Measurements from ENCODE around the gene PGBD1. TPM values are rescaled to one million over a fixed set of nuclear protein-coding genes. Genes with fewer than 3 reads are reported as not detected.

The PGBD1 gene
- total and polyA plus RNA-seq, 2 donors, result 4.7 to 8.7 TPM

DNA sequence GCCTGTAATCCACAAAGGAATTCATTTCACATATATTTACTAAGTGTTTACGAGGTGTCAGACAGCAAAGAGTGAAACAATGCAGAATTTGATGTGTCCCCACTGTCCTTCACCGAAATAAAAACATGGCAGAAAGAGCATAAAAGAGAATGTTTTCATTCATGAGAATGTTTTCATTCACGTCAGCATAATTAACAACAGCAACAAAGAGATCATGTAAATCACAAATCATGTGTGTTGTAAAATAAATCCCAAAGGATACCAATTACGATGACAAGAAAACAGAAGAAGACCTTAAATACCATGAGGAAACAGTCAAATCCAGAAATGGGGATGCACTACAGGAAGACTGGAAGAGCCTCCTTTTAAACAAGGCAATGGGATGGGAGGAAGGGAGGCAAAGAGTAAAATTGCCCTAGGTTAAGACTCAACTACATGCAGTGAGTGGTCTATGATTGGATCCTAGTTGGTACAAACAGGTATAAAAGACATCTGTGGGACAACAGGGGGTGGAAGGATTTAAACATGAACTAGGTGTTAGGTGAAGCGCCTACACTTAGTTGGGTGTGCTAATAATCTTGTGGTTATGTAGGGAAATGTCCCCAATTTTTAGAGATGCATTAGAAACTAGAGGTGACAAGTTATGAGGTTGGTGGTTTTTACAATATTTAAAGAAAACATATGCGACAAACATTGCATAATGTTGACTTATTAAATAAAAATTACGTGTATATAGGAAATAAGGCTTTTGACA, 53.1 kb downstream of the PGBD1 start:
- Histone ChIP-seq H3K4me1 (ENCODE audit: insufficient read depth) (no peaks in the 10 kb centered on the region), H3K36me3 (ENCODE audit: insufficient read depth) (no peaks in the 10 kb centered on the region), H3K27ac (ENCODE audit: low read depth) (no peak overlapping the region), H3K4me3 (ENCODE audit: low read depth, low read length) (no peak overlapping the region)
- WGBS, result 77% methylated on average over 7 of the region's 7 CpGs
- no peak for DNase-seq (ENCODE audit: extremely low spot score)

DNA sequence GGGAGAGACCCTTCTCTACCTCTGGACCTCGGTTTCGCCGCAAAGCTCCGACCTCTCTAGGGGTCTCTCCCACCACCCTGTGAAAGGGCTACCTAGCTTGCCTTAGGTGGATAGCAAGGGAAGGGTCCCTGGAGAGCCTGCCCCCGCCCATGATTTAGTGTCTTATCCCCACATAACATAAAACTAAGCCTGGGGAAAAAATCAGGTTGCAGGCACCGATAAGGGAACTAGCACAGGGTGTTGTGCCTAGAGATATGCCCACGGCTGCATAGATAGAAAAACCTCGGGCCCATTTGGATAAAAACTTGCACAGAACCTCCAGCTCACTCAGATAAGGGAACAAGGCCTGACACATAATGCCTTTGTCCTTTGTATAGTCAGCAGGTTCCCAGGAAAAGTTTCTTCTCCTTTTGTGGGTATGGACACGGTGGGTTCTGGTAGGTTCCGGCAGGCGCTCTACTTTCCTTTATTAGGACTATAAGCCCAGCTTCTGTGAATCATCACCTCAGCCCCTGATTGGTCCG, 53.7 kb downstream of the PGBD1 start:
- Histone ChIP-seq H3K4me3 (ENCODE audit: low read depth, low read length) (peak overlapping the region; percentile 64), H3K36me3 (ENCODE audit: insufficient read depth) (no peaks in the 10 kb centered on the region), H3K4me1 (ENCODE audit: insufficient read depth) (no peaks in the 10 kb centered on the region), H3K27ac (ENCODE audit: low read depth) (peak overlapping the region; percentile 48)
- no peak for DNase-seq (ENCODE audit: extremely low spot score)
- 31% methylated on average over 12 of the region's 12 CpGs for WGBS

DNA sequence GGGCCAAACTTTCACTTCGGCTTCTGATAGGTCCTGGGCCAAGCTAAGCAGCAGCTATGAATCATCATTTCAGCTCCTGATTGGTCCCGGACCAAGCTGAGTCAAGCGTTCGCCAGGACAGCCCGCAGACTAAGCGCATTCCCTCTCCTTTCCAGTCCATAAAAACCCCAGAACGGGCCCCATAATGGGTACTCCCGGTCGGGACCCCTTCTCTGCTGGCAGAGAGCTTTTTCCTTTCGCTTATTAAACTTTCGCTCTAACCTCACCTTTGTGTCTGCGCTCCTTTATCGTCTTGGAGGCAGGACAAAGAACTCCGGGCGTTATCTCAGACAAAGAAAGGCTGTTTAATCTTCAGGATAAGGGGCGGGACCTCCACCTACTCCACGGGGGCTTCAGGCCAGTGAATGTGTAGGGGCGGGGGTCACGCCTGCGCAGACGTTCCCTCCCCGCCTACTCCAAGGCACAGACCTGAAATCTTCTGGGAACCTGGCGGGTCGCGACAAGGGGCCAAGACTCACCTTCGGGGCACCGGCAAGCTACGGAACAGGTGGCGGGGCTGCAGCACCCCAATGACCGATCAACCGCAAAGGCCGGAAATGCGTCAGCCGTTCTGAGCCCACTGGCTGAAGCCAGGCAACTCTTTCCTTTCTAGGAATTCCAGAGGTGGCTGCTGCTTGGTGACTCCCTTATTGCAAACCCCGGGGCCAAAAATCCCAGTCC, 54.4 kb downstream of the PGBD1 start, which contains the start of gene ZSCAN31:
TSS of gene ZSCAN31 (minus strand) at position 585 of the 720 bp plus-strand sequence. CDS start 6,465 bp downstream, outside the sequence.
- WGBS, result under 1% methylated on average over 35 of the region's 35 CpGs
- peak; percentile 98 for DNase-seq (ENCODE audit: extremely low spot score)
- Histone ChIP-seq H3K4me1 (ENCODE audit: insufficient read depth) (no peaks in the 10 kb centered on the region), H3K4me3 (ENCODE audit: low read depth, low read length) (peak within 1 kb of the TSS; percentile 64), H3K27ac (ENCODE audit: low read depth) (peak within 1 kb of the TSS; percentile 91), H3K36me3 (ENCODE audit: insufficient read depth) (no peaks in the 10 kb centered on the region)

DNA sequence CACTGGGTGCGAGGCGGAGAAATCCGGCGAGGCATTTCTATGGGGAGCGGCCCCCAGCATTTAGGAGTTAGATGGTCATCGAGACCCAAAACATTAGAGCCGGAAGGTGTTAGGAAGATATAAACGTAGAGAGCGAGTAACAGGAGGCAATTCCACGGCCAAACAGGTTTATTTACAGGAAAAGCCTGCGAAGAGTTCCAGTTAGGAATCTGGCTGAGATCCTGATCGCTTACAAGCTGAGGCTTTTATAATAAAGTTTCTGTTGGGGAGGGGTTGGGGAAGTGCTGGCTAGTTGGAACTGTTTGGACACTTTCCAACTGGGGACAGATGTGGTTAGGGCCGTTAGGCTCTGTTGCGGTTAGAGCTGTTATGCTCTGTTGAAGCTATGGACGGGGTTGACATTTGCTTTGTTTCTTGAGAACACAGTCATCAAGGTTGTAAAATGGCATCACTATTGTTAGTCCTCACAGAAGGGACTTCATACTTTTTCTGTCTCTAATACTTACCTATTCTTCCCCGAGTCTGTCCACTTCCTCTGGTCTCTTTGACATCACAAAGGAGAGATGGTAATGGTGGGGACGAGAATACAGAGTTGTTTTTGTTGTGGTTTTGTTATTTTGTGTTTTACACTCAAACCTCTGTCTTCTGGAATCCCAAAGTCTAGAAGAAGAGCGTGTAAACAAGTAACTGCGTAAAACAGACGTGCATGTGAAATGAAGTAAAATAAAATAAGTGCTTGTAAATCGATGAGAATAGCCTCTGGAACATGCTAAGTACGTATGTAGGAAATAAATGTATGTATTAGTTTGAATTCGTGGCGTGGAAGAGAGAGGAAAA, 55.1 kb downstream of the PGBD1 start:
- WGBS, result 5% methylated on average over 24 of the region's 24 CpGs
- H3K4me3 ChIP-seq (ENCODE audit: low read depth, low read length), result peak overlapping the region; percentile 64
- H3K4me1 ChIP-seq (ENCODE audit: insufficient read depth), result no peaks in the 10 kb centered on the region
- no peaks in the 10 kb centered on the region for H3K36me3 ChIP-seq (ENCODE audit: insufficient read depth)
- H3K27ac ChIP-seq (ENCODE audit: low read depth), result peak overlapping the region; percentile 91
- DNase-seq (ENCODE audit: extremely low spot score), result peak; percentile 74

DNA sequence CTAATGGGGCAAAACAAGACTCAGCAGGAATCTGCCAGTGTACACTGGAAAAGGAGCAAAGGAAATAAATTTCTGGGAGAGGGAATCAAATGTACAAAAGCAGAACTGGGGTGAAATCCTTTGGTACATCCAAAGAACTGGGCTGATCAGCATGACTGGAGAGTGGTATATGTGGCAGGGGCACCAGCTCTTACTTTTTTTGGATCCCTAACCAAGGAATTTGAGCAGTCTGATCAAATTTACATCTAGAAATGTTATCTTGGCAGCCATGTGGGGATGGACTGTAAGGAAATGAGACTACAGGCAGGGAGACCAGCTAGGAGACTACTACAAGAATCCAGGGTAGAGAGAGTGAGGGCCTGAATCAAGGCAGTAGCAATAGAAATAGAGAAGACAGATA, 55.7 kb downstream of the PGBD1 start:
- Histone ChIP-seq H3K4me3 (ENCODE audit: low read depth, low read length) (no peak overlapping the region), H3K27ac (ENCODE audit: low read depth) (no peak overlapping the region), H3K4me1 (ENCODE audit: insufficient read depth) (no peaks in the 10 kb centered on the region), H3K36me3 (ENCODE audit: insufficient read depth) (no peaks in the 10 kb centered on the region)
- no peak for DNase-seq (ENCODE audit: extremely low spot score)

DNA sequence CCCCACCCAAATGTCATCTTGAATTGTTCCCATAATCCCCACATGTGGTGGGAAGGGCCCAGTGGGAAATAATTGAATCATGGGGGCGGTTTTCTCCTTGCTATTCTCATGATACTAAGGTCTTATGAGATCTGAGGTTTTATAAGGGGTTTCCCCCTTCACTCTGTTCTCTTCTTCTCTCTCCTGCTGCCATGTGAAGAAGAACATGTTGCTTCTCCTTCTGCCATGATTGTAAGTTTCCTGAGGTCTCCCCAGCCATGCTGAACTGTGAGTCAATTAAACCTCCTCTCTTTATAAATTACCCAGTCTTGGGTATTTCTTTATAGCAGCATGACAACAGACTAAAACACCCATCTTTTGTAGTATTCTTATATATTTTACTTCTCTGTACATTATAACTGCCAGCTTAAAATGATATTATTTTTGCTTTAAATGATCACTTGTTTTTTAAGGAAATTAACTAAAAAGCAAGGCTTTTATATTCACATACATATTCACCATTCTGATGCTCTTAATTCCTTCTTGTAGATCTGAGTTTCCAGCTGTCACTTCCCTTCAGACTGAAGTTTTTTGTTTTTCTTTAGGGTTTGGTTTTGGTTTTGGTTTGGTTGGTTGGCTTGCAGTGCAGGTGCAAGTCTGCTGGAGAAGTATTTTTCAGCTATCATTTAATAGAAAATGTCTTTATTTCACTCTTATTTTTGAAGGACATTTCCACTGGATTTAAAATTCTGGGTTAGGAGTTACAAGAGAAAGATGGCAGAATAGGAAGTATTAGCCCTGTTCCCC, 59.1 kb downstream of the PGBD1 start:
- Histone ChIP-seq H3K4me3 (ENCODE audit: low read depth, low read length) (no peak overlapping the region), H3K27ac (ENCODE audit: low read depth) (no peak overlapping the region), H3K36me3 (ENCODE audit: insufficient read depth) (no peaks in the 10 kb centered on the region), H3K4me1 (ENCODE audit: insufficient read depth) (no peaks in the 10 kb centered on the region)
- DNase-seq (ENCODE audit: extremely low spot score), result no peak
- 87% methylated on average over 1 of the region's 1 CpG for WGBS

DNA sequence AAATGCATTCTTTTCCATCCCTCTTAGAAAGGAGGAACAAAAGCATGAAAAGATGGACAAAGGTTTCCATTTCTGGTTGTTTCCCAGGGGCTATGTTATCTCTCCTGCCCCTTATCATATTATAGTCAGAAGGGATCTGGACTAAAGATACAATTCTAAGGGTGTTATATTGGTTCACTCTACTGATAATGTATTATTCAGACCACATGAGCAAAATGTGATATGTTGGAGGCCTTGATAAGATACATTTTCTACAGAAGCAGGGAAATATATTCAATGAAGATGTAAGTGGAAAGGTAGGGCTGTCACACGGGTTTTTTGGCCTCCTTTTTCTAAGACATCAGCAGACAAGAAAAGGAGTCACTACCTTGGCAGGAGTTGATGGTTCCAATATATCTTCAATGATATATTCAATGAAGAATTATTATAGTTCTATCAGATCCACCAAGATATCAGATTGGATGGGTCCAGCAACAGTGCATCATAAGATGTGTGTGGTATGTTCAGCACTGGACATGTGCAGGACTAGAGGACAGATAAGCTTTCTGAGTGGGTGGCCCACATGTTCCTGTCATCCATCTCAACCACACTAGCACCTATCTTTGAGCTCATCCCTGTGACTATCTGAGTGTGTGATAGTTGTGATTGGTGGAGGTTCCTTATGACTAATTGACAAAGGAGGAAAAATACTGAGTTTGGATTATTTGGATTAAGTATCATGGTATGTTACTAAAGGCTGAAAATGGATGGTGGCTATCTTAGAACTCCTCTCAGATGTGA, 62.7 kb downstream of the PGBD1 start:
- DNase-seq (ENCODE audit: extremely low spot score), result no peak
- H3K27ac ChIP-seq (ENCODE audit: low read depth), result no peak overlapping the region
- no peak overlapping the region for H3K4me3 ChIP-seq (ENCODE audit: low read depth, low read length)
- 52% methylated on average over 1 of the region's 1 CpG for WGBS
- H3K36me3 ChIP-seq (ENCODE audit: insufficient read depth), result no peaks in the 10 kb centered on the region
- H3K4me1 ChIP-seq (ENCODE audit: insufficient read depth), result no peaks in the 10 kb centered on the region

DNA sequence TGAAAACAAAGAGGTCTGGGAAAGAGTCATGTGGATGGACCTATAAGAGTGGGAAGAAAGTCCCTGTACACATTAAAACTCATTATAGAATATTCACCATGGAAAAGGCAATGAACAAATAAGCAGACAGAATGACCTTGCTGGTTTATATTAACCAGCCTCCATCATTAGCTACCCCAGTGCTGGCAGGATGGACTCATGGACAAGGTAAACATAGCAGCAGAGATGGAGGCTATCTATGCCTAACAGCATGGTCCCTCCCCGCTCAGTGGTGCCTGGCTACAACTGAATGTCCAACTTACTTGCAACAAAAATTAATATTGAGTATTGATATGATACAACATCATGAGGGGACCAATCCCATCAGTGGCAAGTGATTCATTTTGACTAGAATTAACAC, 63.8 kb downstream of the PGBD1 start:
- Histone ChIP-seq H3K4me1 (ENCODE audit: insufficient read depth) (no peaks in the 10 kb centered on the region), H3K36me3 (ENCODE audit: insufficient read depth) (no peaks in the 10 kb centered on the region), H3K4me3 (ENCODE audit: low read depth, low read length) (no peak overlapping the region), H3K27ac (ENCODE audit: low read depth) (no peak overlapping the region)
- no peak for DNase-seq (ENCODE audit: extremely low spot score)
- WGBS, result 95% methylated on average over 1 of the region's 1 CpG

DNA sequence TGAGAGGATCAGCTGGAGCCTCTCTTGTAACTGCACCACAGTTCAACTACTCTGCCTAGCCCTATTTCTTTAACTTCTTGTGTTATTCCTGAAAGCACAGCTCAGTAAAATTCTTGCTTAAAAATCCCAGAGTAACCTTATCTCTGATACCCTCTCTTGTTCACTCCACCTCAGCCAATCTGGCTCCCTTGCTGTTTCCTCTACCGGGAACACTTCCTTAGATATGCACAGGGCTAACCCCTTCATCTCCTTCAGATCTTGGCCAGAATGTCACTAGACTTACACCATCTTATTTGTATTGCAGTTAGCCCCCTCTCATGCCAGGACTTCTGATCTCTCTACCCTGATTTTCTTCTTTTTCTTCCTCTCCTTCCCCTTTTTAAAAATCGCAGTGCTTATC, 65.7 kb downstream of the PGBD1 start:
- 20% methylated on average over 2 of the region's 2 CpGs for WGBS
- Histone ChIP-seq H3K27ac (ENCODE audit: low read depth) (no peak overlapping the region), H3K36me3 (ENCODE audit: insufficient read depth) (no peaks in the 10 kb centered on the region), H3K4me1 (ENCODE audit: insufficient read depth) (no peaks in the 10 kb centered on the region), H3K4me3 (ENCODE audit: low read depth, low read length) (no peak overlapping the region)
- no peak for DNase-seq (ENCODE audit: extremely low spot score)

DNA sequence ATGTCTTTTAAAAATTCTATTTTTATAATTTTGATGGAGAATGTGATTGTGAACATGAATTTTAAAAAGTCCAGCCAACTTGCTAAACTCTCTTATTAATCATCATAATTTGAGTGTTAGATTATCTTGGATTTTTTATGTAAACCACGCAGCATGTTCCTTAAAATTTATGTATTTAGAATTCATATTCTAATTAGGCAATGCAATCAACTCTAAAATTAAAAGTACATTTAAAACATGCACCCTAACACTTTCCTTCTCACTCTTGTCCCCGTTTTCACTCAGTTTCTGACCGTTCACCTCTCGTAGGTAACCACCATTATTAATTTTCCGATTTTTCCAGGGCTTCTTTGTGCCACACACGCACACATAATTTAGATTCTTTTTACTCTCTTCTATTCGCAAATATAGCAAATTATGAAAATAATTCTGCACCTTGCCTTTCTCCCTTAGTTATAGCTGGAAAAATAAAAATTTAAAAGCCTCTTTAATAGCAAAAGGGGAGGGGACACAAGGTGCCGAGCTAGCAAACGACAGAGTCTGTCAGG, 68.0 kb downstream of the PGBD1 start:
- no peak for DNase-seq (ENCODE audit: extremely low spot score)
- no peaks in the 10 kb centered on the region for H3K4me1 ChIP-seq (ENCODE audit: insufficient read depth)
- H3K36me3 ChIP-seq (ENCODE audit: insufficient read depth), result no peaks in the 10 kb centered on the region
- H3K4me3 ChIP-seq (ENCODE audit: low read depth, low read length), result peak overlapping the region; percentile 88
- no peak overlapping the region for H3K27ac ChIP-seq (ENCODE audit: low read depth)
- WGBS, result 1% methylated on average over 9 of the region's 9 CpGs

DNA sequence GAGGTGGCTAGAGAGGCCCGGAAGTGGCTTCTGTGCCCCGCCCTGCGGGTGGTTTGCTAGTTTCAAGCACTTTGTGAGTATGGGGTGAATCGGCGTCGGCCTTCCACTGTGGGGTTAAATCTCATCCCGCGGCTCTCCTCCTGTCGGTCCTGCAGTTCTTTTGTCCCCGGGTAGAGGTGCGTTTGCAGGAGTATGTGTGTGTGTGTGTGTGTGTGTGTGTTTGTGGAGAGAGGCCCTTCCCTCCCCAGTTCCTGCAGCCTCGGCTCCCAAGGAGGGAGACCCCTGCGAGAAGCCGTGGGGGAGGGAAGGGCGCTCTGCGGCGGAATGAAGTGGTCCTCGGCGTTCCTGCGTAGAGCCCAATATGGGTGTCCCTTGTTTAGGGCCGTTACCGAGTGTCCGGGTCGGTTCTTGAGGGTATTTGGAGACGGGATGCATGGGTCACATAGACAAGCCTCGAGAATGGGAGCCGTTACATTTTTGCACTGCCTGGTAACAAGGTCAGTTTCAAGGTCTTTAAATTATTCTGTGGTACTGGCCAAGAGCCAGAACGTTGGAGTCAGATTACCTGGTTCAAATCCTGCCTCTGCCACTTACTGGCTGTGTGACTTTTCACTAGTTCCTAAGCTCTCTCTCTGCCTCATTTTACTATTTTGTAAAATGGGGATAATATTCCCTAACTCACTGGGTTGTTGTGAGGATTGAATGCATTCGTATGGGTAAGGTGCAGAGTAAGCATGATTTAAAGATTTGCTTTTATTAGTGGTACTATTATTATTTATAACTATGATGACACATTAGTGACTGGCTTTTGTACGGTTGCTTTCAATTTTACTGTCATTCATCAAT, 68.7 kb downstream of the PGBD1 start, which contains the start of gene ZKSCAN3:
TSS of gene ZKSCAN3 (plus strand) at position 56 of the 846 bp plus-strand sequence. CDS start 9,640 bp downstream, outside the sequence.
- peak within 1 kb of the TSS; percentile 88 for H3K4me3 ChIP-seq (ENCODE audit: low read depth, low read length)
- peak; percentile 76 for DNase-seq (ENCODE audit: extremely low spot score)
- H3K4me1 ChIP-seq (ENCODE audit: insufficient read depth), result no peaks in the 10 kb centered on the region
- WGBS, result 2% methylated on average over 30 of the region's 30 CpGs
- no peaks in the 10 kb centered on the region for H3K36me3 ChIP-seq (ENCODE audit: insufficient read depth)
- peak within 1 kb of the TSS; percentile 78 for H3K27ac ChIP-seq (ENCODE audit: low read depth)
